Hematopoietic multipotent progenitor cell treated with erythropoietin and hydrocortisone succinate and interleukin-3 and kit ligand, for 4 days (in vitro differentiated cells): Measurements from ENCODE around the gene SLC25A34.
A peak's percentile ranks its signal among the peaks of the same experiment; 100 is the strongest.

Experiments used
- DNase-seq: peaks from one replicate; pipeline ENCODE4 v3.0.0-alpha.2; 2015

The SLC25A34 gene

DNA sequence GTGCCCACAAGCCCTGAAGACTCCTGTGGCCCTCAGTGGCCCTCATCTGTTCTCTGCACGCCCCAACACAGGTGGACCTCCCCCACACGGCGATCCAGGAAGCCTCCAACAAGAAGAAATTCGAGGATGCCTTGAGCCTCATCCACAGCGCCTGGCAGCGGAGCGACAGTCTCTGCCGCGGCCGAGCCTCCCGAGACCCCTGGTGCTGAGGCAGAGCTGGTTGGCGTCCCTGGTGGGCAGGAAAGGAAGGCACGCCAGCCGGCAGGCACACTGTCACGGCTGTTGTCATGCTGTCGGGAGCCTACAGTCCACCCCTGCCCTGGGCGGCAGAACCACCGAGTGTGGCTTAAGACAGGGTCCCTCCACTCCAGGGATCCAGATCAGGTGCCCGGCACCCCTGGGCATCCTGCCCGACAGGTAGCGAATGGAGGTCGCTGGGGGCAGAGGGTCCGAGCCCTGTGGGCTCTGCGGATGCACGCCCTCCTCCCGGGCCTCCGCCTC lies 2.3 kb upstream of the SLC25A34 start:
- no peak for DNase-seq

DNA sequence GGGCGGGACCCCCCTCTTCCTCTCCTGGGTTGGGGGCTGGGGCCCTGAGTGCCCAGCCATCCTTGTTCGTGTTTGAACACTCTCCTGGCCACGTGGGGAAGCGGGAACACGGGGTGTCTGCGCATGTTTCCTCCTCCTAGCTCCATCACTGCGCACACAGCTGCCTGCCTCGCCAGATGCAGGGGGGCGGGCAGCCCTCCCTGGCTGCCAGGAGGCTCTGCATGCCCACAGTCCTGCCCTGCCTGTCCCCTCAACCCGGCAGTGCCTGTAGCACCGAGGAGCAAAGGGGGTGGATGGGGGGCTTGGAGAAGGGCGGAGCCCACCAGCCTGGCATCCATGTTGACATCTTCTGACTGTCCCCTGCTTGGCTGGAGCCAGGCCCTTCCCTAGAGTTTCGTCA lies 1.8 kb upstream of the SLC25A34 start:
- DNase-seq: no peak

- DNase-seq: no peak
Measured at GRCh38 chr1:15734901-15735300, 1.2 kb upstream of the SLC25A34 start.

GRCh38 chr1:15735304-15736037 lies 587 bp upstream of the SLC25A34 start:
- DNase-seq: peak; percentile 76

DNA sequence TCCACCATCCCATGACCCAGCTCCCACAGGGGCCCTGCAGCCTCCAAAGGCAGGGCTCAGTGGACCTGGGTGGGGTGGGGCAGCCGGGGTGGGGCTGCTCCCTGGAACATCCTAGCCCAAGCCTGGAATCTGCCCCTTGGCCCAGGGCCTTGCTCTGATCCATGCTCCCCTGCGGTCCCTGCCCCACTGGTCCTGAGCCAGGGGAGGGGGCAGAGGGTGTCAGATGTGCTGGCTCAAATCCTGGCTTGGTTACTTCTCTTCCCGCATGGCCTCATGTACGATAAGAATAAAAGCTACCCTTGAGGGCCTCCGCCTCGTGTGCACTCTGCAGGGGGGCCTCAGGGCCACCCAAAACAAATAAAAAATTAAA lies 819 bp downstream of the SLC25A34 start:
- no peak for DNase-seq

- DNase-seq: no peak
Measured at GRCh38 chr1:15737324-15738319, 1.6 kb downstream of the SLC25A34 start.

- DNase-seq: no peak
Measured at GRCh38 chr1:15738416-15739113, 2.5 kb downstream of the SLC25A34 start.

GRCh38 chr1:15739259-15739658 lies 3.2 kb downstream of the SLC25A34 start:
- no peak for DNase-seq

GRCh38 chr1:15739745-15740144 lies 3.7 kb downstream of the SLC25A34 start:
- DNase-seq: no peak

DNA sequence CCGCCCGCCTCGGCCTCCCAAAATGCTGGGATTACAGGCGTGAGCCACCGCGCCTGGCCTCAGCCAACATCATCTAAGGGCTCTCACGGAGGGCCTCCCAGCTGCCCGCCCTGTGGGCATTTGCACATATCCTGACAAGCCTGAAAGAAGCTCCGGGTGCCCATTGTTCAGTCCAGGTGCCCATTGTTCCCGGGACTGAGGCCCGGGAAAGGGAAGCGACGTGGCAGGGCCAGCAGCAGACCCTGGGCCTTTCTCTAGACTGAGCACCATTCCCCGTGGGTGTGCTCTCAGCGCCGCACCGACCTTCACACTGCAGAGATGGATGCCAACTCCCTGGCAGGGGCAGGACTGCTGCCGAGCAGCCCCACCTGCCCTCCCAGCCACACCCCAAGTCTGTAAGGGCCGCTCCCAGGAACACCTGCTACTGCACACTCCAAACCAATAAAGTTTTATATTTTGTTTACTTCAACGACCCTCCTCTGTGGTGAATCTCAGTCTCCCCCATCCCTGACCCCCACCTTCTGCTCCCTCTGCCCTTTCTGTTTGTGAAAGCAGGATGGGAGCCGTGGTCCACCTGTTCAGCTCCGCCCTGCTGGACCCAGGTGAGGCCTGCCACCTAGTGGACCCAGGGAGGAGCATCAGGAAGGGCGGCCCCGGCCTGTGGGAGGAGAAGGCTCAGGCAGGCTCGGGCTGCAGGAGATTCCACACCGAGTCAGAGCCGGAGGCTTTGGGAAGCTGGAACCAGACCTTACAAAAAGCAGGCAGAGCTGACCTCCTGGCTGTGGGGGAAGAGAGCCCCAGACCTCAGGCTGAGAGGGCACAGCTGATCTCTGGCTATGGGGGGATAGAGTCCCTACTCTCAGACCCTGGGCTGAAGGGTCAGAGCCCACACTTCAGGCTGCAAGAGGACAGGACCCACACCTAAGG lies 5.1 kb downstream of the SLC25A34 start:
- peak; percentile 79 for DNase-seq

GRCh38 chr1:15742339-15742801 lies 6.3 kb downstream of the SLC25A34 start, which contains the start of gene TMEM82:
TSS of gene TMEM82 (plus strand) at chr1:15742499. CDS start at chr1:15742560, 61 bp downstream.
- DNase-seq: no peak

DNA sequence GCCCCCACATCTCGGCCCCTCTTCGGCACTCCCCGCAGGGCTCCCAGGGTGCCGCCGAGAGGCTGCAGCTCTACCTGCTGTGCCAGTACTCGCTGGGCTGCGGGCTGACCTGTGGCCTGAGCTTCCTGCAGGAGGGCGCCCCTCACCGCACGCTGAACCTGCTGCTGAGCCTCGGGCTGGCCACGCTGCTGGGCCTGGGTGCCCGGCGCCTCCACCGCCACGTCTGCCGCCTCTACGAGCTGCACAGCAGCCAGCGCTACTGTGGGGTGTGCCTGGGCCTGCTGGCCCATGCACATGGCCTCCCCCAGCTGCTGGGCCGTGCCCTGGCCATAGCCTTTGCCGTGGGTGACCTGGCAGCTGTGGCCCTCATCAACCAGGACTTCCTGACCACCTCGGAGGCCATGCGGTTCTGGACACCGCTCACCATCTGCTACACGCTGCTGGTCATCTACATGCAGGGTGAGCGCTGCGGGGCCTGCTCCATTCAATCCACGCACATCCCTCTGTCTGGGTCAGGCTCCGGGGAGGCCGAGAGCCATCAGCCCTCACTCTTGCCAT lies 8.1 kb downstream of the SLC25A34 start:
- no peak for DNase-seq

GRCh38 chr1:15747378-15747777 lies 11.3 kb downstream of the SLC25A34 start:
- no peak for DNase-seq

DNA sequence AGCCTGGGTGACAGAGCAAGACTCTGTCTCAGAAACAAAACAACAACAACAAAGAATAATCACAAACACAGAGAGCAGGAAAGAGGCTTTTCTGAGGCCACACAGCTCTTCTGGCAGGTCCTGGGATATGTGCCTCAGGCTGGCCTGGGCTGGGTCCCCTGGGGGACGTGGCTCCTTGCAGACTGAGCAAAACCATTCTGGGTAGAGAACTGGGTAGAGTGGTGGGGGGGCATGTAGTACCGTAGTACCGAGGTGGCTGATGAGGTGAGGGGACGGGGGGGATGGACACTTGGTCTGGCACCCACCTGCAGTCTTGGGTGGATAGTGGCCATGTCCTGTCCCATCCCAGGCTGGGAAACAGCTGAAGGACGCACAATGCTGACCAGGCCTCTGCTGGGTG lies 12.2 kb downstream of the SLC25A34 start:
- DNase-seq: no peak

DNA sequence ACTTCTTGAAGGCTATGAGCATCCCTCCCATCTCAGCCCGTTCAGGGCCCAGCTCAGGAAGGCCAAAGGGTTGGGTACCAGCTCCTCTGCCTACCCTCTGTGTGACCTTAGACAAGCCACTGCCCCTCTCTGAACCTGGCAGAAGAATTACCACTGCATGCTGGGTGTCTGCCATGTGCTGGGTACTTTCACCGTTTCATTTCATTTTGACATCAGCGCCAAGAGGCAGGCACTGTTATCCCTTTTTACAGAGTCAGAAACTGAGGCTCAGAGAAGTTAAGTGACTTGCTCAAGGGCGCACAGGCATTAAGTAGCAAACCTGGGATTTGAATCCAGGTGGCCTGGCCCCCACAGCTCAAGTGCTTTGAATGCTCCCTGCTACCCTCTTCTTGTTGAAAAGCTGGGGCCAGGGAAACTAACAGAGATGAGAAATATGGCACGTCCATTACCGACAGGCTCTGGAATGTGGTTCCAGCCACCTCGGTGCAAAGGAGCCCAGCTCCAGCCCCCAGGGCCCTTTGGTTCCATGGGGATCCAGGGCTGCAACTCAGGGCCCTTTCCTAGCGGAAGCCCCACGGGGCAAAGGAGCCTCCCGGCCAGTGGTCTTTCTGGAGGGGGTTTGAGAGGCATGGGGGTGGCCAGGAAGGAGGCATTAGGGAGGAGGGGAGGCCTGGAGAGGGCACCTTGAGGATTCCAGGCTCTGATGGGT lies 12.8 kb downstream of the SLC25A34 start:
- DNase-seq: no peak

GRCh38 chr1:15749399-15750291 lies 13.6 kb downstream of the SLC25A34 start:
- no peak for DNase-seq

DNA sequence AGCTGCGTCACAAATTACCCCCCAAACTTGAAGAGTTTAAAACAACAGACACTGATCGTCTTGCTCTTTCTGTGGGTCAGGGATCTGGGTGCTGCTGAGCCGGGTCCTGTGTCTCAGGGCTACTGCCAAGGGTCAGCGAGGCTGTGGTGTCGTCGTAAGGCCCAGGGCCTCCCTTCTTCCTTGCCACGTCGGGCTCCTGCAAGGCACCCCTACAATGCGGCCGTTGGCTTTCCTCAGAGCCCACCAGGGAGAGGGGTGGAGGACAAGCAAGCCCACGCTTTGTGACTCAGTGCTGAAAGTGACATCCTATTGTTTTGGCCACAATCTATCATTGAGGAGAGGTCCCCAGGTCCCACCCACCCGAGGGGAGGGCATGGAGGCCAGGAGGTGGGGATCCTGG lies 14.9 kb downstream of the SLC25A34 start:
- no peak for DNase-seq

DNA sequence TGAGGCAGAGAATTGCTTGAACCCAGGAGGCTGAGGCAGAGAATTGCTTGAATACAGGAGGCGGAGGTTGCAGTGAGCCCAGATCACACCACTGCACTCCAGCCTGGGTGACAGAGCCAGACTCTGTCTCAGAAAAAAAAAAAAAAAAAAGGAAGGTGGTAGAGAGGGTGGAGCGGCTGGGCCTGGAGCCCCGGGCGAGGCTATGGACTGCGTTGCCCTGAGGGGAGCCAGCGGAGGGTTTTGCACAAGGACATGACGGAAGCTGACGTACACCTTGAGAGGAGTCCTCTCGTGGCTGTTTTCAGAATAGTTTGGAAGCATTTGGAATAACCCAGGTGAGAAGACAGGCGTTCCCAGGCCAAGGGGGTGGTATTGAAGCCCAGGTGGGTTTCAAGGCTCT lies 15.7 kb downstream of the SLC25A34 start:
- DNase-seq: no peak

GRCh38 chr1:15753776-15754175 lies 17.7 kb downstream of the SLC25A34 start:
- DNase-seq: no peak
